Left colon (tissue), 2 donors: Measurements from ENCODE around the gene PTPRD. TPM values are rescaled to one million over a fixed set of nuclear protein-coding genes. Genes with fewer than 3 reads are reported as not detected.

Experiments
- ATAC-seq: fragments of 200-7000 bp; cut with Tn5 transposase; one replicate; pipeline ENCODE4 v1.9.1; 2020; ENCODE audit warnings: mild to moderate bottlenecking, moderate library complexity
- DNase-seq, 2 donors: peaks; one replicate each; pipeline ENCODE4 v3.0.0-alpha.2; 2020
- intact Hi-C, 2 donors: fragments of 100-400 bp; cut with DNase I in 1 of 2; cut with micrococcal nuclease in 1 of 2; formaldehyde crosslinking; loops; one replicate each; pipeline versions ENCODE4 v1.11.2 to v1.14.0; 2022; cut with DNase I, micrococcal nuclease
- total RNA-seq, 2 donors: library from RNA; stranded (reverse); fragmentation: NEBNext Ultra II Directional; extraction: Animal tissue kit (Norgen Biotek cat#: 25700); gene quantifications; one replicate each; pipeline ENCODE4 v1.2.1, GENCODE V29; 2021
- donor health status: DM: no; HTN: no; CAD: no.
- donor health status: DM: yes; HTN: yes; CAD: no.

PTPRD gene
- total RNA-seq, 2 donors from 2014 or later, result 95.1 to 107 TPM

DNA sequence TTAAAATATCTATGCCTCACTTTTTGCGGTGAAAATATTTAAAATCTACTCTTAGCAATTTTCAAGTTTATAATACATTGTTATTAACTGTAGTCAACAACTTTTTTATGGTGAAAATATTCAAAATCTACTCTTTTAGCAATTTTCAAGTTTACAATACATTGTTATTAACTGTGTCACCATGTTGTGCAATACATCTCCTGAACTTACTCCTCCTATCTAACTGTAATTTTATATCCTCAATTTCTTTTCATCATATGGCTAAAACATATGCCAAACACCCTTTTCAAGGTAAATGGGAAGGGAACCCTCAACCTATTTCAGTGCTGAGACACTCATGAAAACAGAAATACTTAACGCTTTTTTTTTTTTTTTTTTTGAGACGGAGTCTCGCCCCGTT is 1830.6 kb downstream of the PTPRD start:
- no peak for ATAC-seq
- no peak for DNase-seq
- intact Hi-C loops, result no loop called here

GRCh38 chr9:8781458-8781857 is 1831.3 kb downstream of the PTPRD start:
- intact Hi-C loops, result no loop called here
- ATAC-seq (no peak), DNase-seq (no peak)

GRCh38 chr9:8780386-8780785 is 1832.4 kb downstream of the PTPRD start:
- intact Hi-C loops, result no loop called here
- no peak for DNase-seq
- ATAC-seq, result no peak

- DNase-seq (no peak), ATAC-seq (no peak)
- intact Hi-C loops, result no loop called here
Measured at GRCh38 chr9:8779478-8779877, 1833.3 kb downstream of the PTPRD start.

- DNase-seq, result no peak
- intact Hi-C loops, result no loop called here
- no peak for ATAC-seq
Measured at GRCh38 chr9:8778356-8778755, 1834.4 kb downstream of the PTPRD start.

DNA sequence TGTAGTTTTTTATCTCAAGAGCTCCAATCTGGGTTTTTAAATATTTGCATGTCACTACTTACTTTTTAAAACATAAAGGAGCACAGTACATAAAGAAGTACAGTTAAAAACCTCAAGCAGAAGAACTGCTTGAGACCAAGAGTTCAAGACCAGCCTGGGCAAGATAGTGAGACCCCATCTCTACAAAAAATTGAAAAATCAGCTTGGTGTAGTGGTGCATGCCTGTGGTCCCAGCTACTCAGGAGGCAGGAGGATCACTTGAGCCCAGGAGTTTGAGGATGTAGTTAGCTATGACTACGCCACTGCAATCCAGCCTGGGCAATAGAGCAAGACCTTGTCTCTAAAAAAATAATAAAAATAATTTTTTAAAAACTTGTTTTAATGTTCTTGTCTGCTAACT is 1840.5 kb downstream of the PTPRD start:
- intact Hi-C loops, result no loop called here
- ATAC-seq (no peak), DNase-seq (no peak)

GRCh38 chr9:8769153-8769552 is 1843.6 kb downstream of the PTPRD start:
- ATAC-seq (peak; percentile 16), DNase-seq (no peak)
- intact Hi-C loops, result no loop called here

- intact Hi-C loops, result no loop called here
- ATAC-seq, result no peak
- no peak for DNase-seq
Measured at GRCh38 chr9:8766096-8766495, 1846.7 kb downstream of the PTPRD start.

DNA sequence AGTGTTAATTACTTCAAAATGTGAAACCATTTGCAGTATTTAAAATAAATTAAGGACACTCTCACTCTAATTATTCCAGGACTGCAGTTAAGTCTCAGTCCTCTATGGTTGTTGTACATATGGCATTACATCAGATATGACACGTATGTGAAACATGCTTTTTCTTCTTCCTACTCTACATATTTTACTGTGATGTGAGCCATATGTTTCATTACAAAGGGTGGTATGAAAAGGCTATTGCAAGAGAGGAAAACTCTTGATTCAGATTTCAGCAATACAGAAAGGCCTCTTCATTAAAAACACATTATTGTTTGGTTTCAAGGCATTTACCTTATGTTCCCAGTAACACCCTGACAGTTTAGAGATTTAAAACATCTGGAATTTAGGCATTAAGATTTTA is 1848.8 kb downstream of the PTPRD start:
- ATAC-seq (no peak), DNase-seq (no peak)
- intact Hi-C loops, result no loop called here

GRCh38 chr9:8762479-8763085 is 1850.2 kb downstream of the PTPRD start:
- intact Hi-C loops, result no loop called here
- peak in 1 of 2 donors; percentile 24 for DNase-seq
- ATAC-seq, result peak; percentile 97

- DNase-seq (no peak), ATAC-seq (no peak)
- intact Hi-C loops, result no loop called here
Measured at GRCh38 chr9:8760000-8760767, 1852.6 kb downstream of the PTPRD start.

GRCh38 chr9:8757881-8758280 is 1854.9 kb downstream of the PTPRD start:
- ATAC-seq (no peak), DNase-seq (no peak)
- intact Hi-C loops, result no loop called here

- ATAC-seq, result no peak
- no peak for DNase-seq
- intact Hi-C loops, result no loop called here
Measured at GRCh38 chr9:8754751-8755150, 1858.1 kb downstream of the PTPRD start.

DNA sequence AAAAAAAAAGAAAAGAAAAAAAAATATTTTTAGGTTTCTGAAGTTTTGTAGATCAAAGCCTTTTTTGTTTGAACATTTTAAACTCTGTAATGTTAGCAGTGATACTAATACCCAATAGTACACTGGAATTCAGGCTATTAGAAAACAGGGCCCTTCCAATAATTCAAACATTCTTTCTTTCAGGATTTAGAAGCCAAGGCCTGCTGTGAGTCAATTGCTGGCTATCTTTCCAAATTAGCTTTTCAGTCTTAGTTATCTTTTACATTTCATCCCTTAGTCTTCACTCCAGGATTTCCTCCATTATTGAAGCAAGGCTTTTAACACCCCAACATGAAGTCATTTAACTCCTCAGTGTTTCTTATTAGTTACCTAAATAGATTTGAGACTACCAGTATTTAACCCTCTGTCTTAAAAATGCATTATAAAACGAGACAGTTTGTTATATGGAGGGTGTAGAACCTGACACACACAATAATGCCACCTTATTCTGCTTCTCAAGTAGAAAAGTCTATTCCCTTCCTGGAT is 1861.3 kb downstream of the PTPRD start:
- intact Hi-C loops, result no loop called here
- ATAC-seq, result no peak
- DNase-seq, result no peak

DNA sequence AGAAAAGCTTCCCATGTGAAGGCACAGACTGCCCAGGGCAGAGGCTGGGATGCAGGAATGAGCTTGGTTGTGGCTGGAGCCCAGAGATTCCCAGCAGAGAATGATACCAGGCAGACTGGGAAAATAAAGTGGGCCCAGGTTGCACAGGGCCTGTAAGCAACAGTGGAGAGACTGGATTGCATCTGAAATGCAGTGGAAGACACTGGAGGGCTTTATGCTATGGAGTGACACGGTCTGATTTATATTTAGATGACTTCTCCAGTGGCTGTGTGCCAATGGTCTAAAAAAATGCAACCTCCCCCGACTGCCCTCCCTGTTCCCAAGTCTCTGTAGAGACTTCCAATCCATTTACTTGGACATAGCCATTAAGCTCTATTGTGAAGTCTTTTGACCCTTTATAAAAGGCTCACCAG is 1862.2 kb downstream of the PTPRD start:
- intact Hi-C loops, result no loop called here
- ATAC-seq, result no peak
- no peak for DNase-seq

DNA sequence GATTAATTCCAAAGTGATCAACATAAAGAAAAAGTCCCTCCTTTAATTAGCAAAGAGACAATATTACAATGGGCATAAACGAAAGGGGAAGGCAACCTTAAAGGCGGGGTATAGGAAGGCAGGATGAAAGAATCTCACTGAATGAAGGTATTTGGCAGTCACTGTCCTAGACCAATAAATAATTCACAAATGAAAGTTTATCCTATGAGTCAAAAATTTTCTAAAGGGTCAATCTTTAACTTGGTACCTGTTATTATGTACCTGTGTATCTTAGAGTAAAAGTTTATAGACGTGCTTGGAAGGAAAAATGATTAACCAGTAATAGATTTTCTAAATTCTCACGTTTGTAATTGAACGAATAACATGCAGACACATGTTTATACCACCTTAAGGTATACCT is 1867.5 kb downstream of the PTPRD start:
- intact Hi-C loops, result no loop called here
- ATAC-seq (no peak), DNase-seq (no peak)

DNA sequence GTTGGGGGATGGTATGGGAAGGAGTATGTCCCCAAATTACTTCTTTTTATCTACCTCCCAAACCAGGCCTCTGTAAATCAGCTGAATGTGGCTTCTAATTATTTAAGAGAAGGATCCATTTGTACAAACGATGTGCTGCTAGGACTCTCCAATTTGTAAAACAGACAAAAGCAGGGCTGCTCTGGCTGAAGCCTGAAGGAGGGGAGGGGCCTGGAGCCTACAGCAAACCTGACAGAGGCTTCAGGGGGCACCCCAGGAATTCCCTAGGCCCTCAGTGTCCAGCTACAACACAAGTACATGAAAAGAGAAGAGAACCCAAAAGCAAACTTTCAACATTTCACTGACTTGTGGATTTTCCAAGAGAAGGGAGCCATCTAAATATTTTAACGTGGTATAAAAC is 1873.9 kb downstream of the PTPRD start:
- intact Hi-C loops, result no loop called here
- DNase-seq, result no peak
- no peak for ATAC-seq

DNA sequence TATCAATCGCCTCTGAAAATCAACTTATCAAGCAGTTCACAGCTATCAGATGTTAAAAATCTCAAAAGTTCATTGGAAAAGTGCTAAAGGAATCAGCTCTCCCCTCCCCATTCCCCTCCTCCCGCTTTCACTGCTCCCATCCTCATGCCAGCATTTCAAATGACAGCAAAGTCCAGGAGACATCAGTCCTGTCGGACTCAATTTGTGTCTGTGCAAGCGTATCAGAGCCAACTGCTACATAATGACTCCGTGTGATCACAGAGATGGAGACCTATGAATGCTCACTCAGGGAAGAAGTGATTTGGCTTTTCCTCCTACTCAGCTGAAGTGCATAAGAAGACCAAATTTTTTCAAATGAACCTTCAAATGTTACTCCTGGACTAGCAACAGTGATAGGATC is 1876.0 kb downstream of the PTPRD start:
- ATAC-seq, result no peak
- no peak for DNase-seq
- intact Hi-C loops, result no loop called here

DNA sequence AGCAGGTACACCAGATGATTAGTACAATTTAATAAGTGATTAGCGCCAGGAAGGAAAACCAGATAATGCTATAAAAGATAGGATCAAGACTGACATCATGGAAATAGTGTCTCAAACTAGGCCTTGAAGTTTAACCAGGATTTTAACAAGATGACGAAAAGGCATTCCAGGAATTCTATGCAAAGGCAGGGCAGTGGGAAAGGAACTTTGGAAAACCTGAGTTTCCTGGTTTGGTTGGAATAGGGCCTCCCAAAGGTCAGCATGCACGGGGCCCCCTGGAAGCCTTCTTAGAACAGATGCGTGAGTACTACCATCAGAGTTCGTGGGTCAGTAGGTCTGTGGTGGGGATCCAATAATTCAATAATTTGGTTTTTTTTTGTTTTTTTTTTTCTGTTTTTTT is 1878.0 kb downstream of the PTPRD start:
- no peak for ATAC-seq
- intact Hi-C loops, result no loop called here

DNA sequence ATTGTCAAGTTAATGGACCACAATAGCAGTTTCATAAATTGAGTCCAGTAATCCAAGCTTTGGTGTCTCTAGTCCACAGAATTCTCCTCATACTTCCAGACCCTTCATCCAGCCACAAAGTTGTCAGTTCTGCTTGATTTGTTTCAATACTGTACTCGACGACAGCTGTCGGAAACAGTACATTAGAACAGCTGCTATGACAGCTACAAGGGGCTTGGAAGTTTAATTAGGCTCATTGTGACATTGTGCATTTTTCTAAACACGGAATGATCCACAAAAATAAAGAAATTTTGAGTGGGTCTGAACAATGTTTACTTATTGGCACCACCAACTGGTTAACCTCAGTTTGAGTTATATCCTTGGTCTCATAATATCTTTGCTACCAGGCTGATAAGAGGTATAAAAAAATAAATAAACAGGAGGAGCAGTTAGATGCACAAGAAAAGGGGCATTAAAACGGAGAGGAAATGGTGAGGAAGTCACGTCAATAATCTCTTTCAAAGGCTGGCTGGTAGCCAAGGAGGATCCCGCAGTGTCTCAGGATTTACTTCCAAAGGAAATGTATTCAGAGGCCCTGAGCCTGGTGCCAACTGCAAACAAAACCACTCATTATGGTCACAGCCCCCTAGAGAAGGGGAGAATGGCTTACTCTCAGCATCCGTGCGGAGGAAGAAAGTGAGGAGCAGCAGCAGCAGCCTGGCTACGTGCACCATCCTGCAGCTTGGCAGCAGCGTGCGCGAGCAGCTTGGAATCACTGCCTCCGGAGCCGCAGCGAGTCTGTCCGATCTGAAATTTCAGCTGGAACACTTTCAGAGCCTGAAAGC is 1879.5 kb downstream of the PTPRD start:
- intact Hi-C loops, result no loop called here
- no peak for DNase-seq
- ATAC-seq, result no peak

More for the DNA sequence above, 1878.0 kb downstream of the PTPRD start:
- no peak for DNase-seq
